VCaP (cell line): ENCODE results near the gene PHF14.

Experiments
- H3K27ac ChIP-seq: fragments of 450-650 bp; 2 replicates; pipeline ENCODE4 v1.5.1; 2017
- CTCF ChIP-seq: fragments of 450-650 bp; conservative IDR thresholded peaks from 2 replicates; pipeline ENCODE4 v1.5.1; 2017; ENCODE audit warnings: mild to moderate bottlenecking, moderate library complexity

Gene PHF14

GRCh38 chr7:11127114-11127785, 153.6 kb downstream of the PHF14 start:
- TF ChIP-seq CTCF, result no peak
- no peak overlapping the region for H3K27ac ChIP-seq

- no peak overlapping the region for H3K27ac ChIP-seq
- TF ChIP-seq CTCF, result no peak
These were observed 154.3 kb downstream of the PHF14 start for GRCh38 chr7:11127988-11128387.

- no peak for TF ChIP-seq CTCF
- H3K27ac ChIP-seq, result no peak overlapping the region
These were observed 154.8 kb downstream of the PHF14 start for GRCh38 chr7:11128498-11128897.

GRCh38 chr7:11130012-11130411, 156.3 kb downstream of the PHF14 start:
- TF ChIP-seq CTCF, result no peak
- no peak overlapping the region for H3K27ac ChIP-seq

GRCh38 chr7:11130601-11131000, 156.9 kb downstream of the PHF14 start:
- no peak for TF ChIP-seq CTCF
- H3K27ac ChIP-seq, result no peak overlapping the region

- no peak for TF ChIP-seq CTCF
These were observed 159.8 kb downstream of the PHF14 start for GRCh38 chr7:11133436-11133959.

GRCh38 chr7:11135573-11135972, 161.9 kb downstream of the PHF14 start:
- no peak overlapping the region for H3K27ac ChIP-seq
- TF ChIP-seq CTCF, result no peak

More at GRCh38 chr7:11133436-11133959, 159.8 kb downstream of the PHF14 start:
- H3K27ac ChIP-seq, result no peak overlapping the region
